Astrocyte (in vitro differentiated cells and primary cell): Measurements from ENCODE around the gene MEIOB. TPM values are rescaled to one million over a fixed set of nuclear protein-coding genes. Genes with fewer than 3 reads are reported as not detected.

Experiments
- DNase-seq: peaks from one replicate; pipeline ENCODE4 v3.0.0-alpha.2; 2010; ENCODE audit warnings: low read depth
- FAIRE-seq: peaks from 2 replicates; lab custom pipeline; 2011; peaks lifted over from hg19 to GRCh38; lab: Jason Lieb, UNC
- H2AFZ ChIP-seq: 2 replicates; pipeline ENCODE4 v1.6.0; 2012; ENCODE audit warnings: low read depth, low read length, inconsistent platforms
- H3K27ac ChIP-seq: 2 replicates; pipeline ENCODE4 v1.5.1; 2011; ENCODE audit warnings: low read depth, low read length, inconsistent platforms
- H3K27me3 ChIP-seq: 2 replicates; pipeline ENCODE4 v1.6.0; 2011; ENCODE audit warnings: low read length, inconsistent platforms; ENCODE audit not compliant: insufficient read depth
- H3K36me3 ChIP-seq: 2 replicates; pipeline ENCODE4 v1.5.1; 2011; ENCODE audit warnings: low read length, inconsistent platforms; ENCODE audit not compliant: insufficient read depth
- H3K4me1 ChIP-seq: 2 replicates; pipeline ENCODE4 v1.5.1; 2011; ENCODE audit warnings: low read length, inconsistent platforms; ENCODE audit not compliant: insufficient read depth
- H3K4me2 ChIP-seq: 2 replicates; pipeline ENCODE4 v1.6.0; 2012; ENCODE audit warnings: low read length, inconsistent platforms
- H3K4me3 ChIP-seq: 2 replicates; pipeline ENCODE4 v1.5.1; 2011; ENCODE audit warnings: low read depth, mild to moderate bottlenecking, low read length, inconsistent platforms; ENCODE audit not compliant: insufficient read depth
- H3K79me2 ChIP-seq: 2 replicates; pipeline ENCODE4 v1.6.0; 2012; ENCODE audit warnings: mild to moderate bottlenecking, low read length, inconsistent platforms; ENCODE audit not compliant: insufficient read depth
- H3K9ac ChIP-seq: 2 replicates; pipeline ENCODE4 v1.6.0; 2012; ENCODE audit warnings: mild to moderate bottlenecking, low read length, inconsistent platforms
- H3K9me3 ChIP-seq: 2 replicates; pipeline ENCODE4 v1.5.1; 2012; ENCODE audit warnings: low read depth, mild to moderate bottlenecking, low read length, inconsistent platforms; ENCODE audit not compliant: insufficient read depth
- H4K20me1 ChIP-seq: 2 replicates; pipeline ENCODE4 v1.6.0; 2012; ENCODE audit warnings: low read length, inconsistent platforms; ENCODE audit not compliant: insufficient read depth
- H3K27ac Mint-ChIP-seq: one replicate; pipeline ENCODE4 v1.8.0; 2021; ENCODE audit warnings: mild to moderate bottlenecking, mixed read lengths; ENCODE audit not compliant: unreplicated experiment
- H3K27me3 Mint-ChIP-seq: one replicate; pipeline ENCODE4 v1.8.0; 2021; ENCODE audit warnings: low read depth, mixed read lengths; ENCODE audit not compliant: unreplicated experiment
- H3K36me3 Mint-ChIP-seq: one replicate; pipeline ENCODE4 v1.8.0; 2021; ENCODE audit warnings: low read depth, mixed read lengths; ENCODE audit not compliant: unreplicated experiment
- H3K4me1 Mint-ChIP-seq: one replicate; pipeline ENCODE4 v1.8.0; 2021; ENCODE audit warnings: low read depth, mixed read lengths; ENCODE audit not compliant: unreplicated experiment
- H3K4me3 Mint-ChIP-seq: one replicate; pipeline ENCODE4 v1.8.0; 2021; ENCODE audit warnings: mild to moderate bottlenecking, moderate library complexity, mixed read lengths; ENCODE audit not compliant: unreplicated experiment
- H3K9me3 Mint-ChIP-seq: one replicate; pipeline ENCODE4 v1.8.0; 2021; ENCODE audit warnings: mild to moderate bottlenecking, mixed read lengths; ENCODE audit not compliant: unreplicated experiment
- EZH2 ChIP-seq: IDR thresholded peaks from 2 replicates; pipeline ENCODE4 v1.6.1; 2012; ENCODE audit warnings: mild to moderate bottlenecking, low read length, inconsistent platforms; ENCODE audit not compliant: insufficient read depth
- total RNA-seq: library from RNA; stranded (reverse); gene quantifications from 2 replicates; pipeline ENCODE4 v1.2.1, GENCODE V29; 2021
- TF ChIP-seq, protein P1 (sequence below): IDR thresholded peaks from 2 replicates; pipeline ENCODE4 v1.5.1; 2011; ENCODE audit warnings: low read depth, mild to moderate bottlenecking, inconsistent platforms, low read length, moderate library complexity; ENCODE audit not compliant: insufficient read depth

Gene MEIOB
- total RNA-seq, 1 donor from 2014 or later: 0.16 TPM

GRCh38 chr16:1812732-1813163 lies 59.2 kb downstream of the MEIOB start:
- H3K4me2 ChIP-seq: peak overlapping the region; percentile 25
- Mint-ChIP-seq H3K27me3 (no peaks in the 10 kb centered on the region), H3K4me1 (no peaks in the 10 kb centered on the region), H3K4me3 (no peak overlapping the region), H3K27ac (peak overlapping the region; percentile 22), H3K36me3 (peaks cover 17% of the 10 kb centered on the region), H3K9me3 (no peaks in the 10 kb centered on the region)
- H3K36me3 ChIP-seq: no peaks in the 10 kb centered on the region
- no peaks in the 10 kb centered on the region for H3K27me3 ChIP-seq
- no peak overlapping the region for H3K4me3 ChIP-seq
- no peaks in the 10 kb centered on the region for H3K79me2 ChIP-seq
- TF ChIP-seq, protein P1, sequence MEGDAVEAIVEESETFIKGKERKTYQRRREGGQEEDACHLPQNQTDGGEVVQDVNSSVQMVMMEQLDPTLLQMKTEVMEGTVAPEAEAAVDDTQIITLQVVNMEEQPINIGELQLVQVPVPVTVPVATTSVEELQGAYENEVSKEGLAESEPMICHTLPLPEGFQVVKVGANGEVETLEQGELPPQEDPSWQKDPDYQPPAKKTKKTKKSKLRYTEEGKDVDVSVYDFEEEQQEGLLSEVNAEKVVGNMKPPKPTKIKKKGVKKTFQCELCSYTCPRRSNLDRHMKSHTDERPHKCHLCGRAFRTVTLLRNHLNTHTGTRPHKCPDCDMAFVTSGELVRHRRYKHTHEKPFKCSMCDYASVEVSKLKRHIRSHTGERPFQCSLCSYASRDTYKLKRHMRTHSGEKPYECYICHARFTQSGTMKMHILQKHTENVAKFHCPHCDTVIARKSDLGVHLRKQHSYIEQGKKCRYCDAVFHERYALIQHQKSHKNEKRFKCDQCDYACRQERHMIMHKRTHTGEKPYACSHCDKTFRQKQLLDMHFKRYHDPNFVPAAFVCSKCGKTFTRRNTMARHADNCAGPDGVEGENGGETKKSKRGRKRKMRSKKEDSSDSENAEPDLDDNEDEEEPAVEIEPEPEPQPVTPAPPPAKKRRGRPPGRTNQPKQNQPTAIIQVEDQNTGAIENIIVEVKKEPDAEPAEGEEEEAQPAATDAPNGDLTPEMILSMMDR: peak; percentile 35
- TF ChIP-seq EZH2: no peak
- DNase-seq (peak; percentile 57), FAIRE-seq (no peak)
- H2AFZ ChIP-seq: no peak overlapping the region
- no peaks in the 10 kb centered on the region for H3K9me3 ChIP-seq
- H4K20me1 ChIP-seq: peaks cover 3% of the 10 kb centered on the region
- peaks cover 3% of the 10 kb centered on the region for H3K4me1 ChIP-seq
- no peak overlapping the region for H3K27ac ChIP-seq
- no peak overlapping the region for H3K9ac ChIP-seq

- FAIRE-seq (no peak), DNase-seq (no peak)
- Histone ChIP-seq H3K27ac (no peak overlapping the region), H3K36me3 (no peaks in the 10 kb centered on the region), H3K79me2 (no peaks in the 10 kb centered on the region), H3K4me1 (peaks cover 3% of the 10 kb centered on the region), H3K9ac (no peak overlapping the region), H4K20me1 (peaks cover 3% of the 10 kb centered on the region), H3K4me3 (no peak overlapping the region), H2AFZ (no peak overlapping the region), H3K27me3 (no peaks in the 10 kb centered on the region), H3K4me2 (no peak overlapping the region), H3K9me3 (no peaks in the 10 kb centered on the region)
- TF ChIP-seq, protein P1: no peak
- no peak for TF ChIP-seq EZH2
- no peak overlapping the region for H3K27ac Mint-ChIP-seq
- H3K4me1 Mint-ChIP-seq: no peaks in the 10 kb centered on the region
- no peaks in the 10 kb centered on the region for H3K27me3 Mint-ChIP-seq
- peaks cover 6% of the 10 kb centered on the region for H3K9me3 Mint-ChIP-seq
- H3K4me3 Mint-ChIP-seq: no peak overlapping the region
- peaks cover 27% of the 10 kb centered on the region for H3K36me3 Mint-ChIP-seq
These were observed 61.4 kb downstream of the MEIOB start for GRCh38 chr16:1810536-1810935.

- H3K27ac ChIP-seq: no peak overlapping the region
- no peak overlapping the region for H3K4me2 ChIP-seq
- peaks cover 3% of the 10 kb centered on the region for H3K4me1 ChIP-seq
- DNase-seq (no peak), FAIRE-seq (no peak)
- no peaks in the 10 kb centered on the region for H3K27me3 ChIP-seq
- H3K4me3 Mint-ChIP-seq: no peak overlapping the region
- H3K4me3 ChIP-seq: no peak overlapping the region
- H3K36me3 ChIP-seq: no peaks in the 10 kb centered on the region
- H3K9me3 Mint-ChIP-seq: peaks cover 6% of the 10 kb centered on the region
- H4K20me1 ChIP-seq: peaks cover 3% of the 10 kb centered on the region
- peaks cover 25% of the 10 kb centered on the region for H3K36me3 Mint-ChIP-seq
- H3K4me1 Mint-ChIP-seq: no peaks in the 10 kb centered on the region
- no peaks in the 10 kb centered on the region for H3K9me3 ChIP-seq
- no peak overlapping the region for H2AFZ ChIP-seq
- H3K79me2 ChIP-seq: no peaks in the 10 kb centered on the region
- no peaks in the 10 kb centered on the region for H3K27me3 Mint-ChIP-seq
- no peak for TF ChIP-seq EZH2
- TF ChIP-seq, protein P1: no peak
- no peak overlapping the region for H3K9ac ChIP-seq
- H3K27ac Mint-ChIP-seq: no peak overlapping the region
These were observed 61.9 kb downstream of the MEIOB start for GRCh38 chr16:1810106-1810505.
